OCI-M2 (cell line): ENCODE data around the gene CLEC16A.

Experiments
- DNase-seq: peaks from one replicate; lab custom pipeline; 2025; ENCODE audit not compliant: unreplicated experiment; lab: John Stamatoyannopoulos, UW

CLEC16A gene

DNA sequence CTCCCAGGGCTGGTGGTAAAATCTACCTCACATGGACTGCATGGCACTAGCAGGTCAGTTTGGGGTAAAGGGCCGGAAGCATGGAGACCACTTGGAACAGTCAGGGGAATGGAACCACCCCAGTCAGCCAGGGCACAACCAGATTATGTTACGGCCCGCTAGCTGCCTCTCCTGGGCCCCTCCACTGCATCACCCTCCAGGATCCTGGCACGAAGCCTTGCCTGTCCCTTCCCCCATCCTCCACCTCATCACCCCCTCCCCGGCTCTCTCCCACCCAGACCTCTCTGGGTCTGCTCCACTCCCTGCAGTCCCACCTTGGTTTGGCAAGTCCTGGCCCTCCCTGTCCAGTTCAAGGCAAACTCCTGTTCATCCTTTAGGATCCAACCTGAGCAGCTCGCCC, 91.7 kb downstream of the CLEC16A start:
- DNase-seq = no peak

- DNase-seq = no peak
Measured at GRCh38 chr16:11036868-11037410, 92.6 kb downstream of the CLEC16A start.

DNA sequence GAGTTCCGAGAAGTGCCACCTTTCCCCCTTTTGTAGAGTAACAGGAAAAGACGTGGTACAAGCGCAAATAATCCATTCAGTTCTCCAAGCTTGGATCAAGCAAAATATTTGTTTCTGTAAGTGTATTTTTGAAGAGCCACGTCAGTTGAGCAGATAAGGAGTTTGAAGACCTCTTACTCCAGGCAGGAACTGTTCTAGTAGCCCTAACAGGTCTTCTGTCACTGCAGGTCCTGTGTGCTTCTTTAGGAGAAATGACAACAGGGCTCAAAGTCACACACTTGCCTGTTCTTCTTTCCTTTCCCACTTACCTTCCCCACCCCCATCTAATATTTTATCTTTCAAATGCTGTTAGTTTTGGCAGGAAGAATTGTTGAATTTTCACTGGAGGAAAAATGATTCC, 93.9 kb downstream of the CLEC16A start:
- DNase-seq = no peak

GRCh38 chr16:11038777-11039176, 94.4 kb downstream of the CLEC16A start:
- no peak for DNase-seq

DNA sequence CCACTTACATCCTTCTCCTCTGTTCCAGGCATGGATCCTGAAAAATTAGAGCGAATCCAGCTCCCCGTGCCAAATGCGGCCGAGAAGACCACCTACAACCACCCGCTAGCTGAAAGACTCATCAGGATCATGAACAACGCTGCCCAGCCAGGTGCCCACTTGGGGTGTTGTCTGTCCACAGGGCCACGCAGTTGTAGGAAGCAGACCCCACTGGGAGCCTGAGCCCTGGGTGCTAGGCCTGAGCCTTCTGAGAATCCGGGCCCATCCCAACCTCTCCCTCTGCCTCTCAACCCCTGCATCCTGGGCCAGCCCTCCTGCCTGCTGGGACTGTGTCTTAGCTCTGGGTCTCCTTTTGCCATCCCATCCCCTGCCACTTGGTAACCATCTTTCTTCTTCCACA, 95.4 kb downstream of the CLEC16A start:
- DNase-seq = no peak

DNA sequence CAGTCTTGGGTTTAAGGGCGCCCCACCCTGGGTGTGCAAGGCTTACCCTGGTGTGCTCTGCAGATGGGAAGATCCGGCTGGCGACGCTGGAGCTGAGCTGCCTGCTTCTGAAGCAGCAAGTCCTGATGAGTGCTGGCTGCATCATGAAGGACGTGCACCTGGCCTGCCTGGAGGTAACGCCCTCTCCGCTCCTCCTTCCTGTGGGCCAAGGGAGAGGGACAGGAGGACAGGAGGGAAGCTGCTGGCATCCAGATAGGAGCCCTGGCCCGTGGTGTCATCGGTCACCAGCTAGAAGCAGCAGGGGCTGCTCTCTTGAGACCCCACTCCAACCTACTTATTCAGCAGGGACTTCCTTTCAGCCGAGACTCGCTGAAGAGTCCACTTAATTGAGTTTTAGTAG, 97.8 kb downstream of the CLEC16A start:
- no peak for DNase-seq

- no peak for DNase-seq
Measured at GRCh38 chr16:11045441-11045840, 101.1 kb downstream of the CLEC16A start.

- DNase-seq = no peak
Measured at GRCh38 chr16:11045846-11046245, 101.5 kb downstream of the CLEC16A start.

DNA sequence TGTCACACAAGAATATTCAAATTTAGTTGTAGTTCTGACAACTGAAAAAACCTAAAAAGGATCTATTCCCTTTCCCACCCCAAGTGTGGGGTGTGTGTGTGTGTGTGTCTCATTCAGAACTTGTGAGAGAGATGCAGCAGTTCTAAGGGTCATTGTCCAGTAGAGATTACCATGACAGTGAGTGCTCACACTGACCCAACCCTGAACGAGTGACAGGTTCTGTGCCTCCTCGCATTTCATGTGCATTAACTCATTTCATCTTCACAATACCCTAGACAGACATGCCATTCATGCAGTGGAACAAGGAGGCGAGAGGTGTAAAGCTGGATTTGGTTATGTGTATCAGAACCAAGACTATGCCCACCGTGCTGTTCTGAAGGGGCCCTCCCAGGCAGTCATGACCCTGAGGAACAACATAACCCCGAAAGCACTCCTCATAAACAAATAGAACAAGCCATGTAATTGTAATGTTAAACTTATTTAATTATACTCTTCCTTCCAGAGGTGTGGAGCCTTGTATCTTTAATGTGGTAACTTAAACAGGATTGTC, 102.1 kb downstream of the CLEC16A start:
- no peak for DNase-seq

DNA sequence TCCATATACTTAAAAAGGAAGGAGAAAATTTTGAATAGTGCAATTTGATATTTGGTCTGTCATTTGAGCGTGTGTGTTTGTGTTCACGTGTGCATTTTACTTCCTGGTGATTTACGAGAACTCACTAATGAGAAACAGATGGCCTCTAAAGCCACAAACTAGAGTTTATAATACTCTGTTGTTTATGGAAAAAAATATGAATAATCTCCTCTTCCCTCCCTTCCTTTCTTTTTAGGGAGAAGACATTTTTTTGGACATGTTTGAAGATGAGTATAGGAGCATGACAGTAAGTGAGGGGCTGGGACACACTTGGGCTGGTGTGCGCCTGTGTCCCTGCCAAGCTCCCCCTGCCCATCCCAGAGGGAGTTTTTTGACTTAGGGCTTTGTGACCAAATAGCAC, 102.7 kb downstream of the CLEC16A start:
- no peak for DNase-seq

DNA sequence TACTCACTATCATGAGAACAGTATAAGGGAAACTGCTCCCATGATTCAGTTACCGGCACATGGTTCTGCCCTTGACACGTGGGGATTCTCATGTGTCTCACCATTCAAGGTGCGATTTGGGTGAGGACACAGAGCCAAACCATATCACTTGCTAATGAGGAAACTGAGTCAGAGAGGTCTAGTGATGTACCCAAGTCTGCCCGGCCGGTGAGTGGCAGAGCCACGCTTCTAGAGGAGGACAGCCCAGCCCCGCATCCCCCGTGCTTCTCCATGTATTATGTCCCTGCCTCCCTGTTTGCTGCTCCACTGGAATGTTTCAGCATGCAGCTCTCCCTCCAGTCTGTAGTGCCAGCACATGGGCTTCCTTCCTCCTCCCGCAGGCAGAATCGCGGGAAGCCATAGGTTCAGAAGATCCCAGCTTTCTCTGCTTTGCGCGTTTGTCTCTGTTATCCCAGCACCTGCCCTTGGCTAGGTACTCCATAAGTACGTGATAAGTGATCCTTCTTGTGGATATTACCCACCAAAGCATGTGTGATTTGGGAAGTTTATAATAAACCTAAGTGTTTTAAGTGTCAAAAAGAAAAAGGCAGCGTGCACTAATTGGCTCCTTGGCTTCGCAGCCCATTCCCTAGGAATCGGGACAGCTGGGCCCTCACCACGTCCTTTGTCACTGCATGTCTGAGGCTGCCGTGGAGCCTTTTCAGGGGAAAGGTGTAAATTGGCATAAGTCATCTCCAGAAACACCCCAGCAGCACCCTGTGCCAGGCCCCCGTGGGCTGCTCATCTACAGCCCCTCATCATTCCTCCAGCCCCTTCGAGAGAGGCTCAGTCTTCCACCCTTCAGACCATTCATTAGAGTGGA, 103.8 kb downstream of the CLEC16A start:
- no peak for DNase-seq

GRCh38 chr16:11049396-11050059, 105.2 kb downstream of the CLEC16A start:
- DNase-seq = no peak

GRCh38 chr16:11050536-11050935, 106.2 kb downstream of the CLEC16A start:
- no peak for DNase-seq

DNA sequence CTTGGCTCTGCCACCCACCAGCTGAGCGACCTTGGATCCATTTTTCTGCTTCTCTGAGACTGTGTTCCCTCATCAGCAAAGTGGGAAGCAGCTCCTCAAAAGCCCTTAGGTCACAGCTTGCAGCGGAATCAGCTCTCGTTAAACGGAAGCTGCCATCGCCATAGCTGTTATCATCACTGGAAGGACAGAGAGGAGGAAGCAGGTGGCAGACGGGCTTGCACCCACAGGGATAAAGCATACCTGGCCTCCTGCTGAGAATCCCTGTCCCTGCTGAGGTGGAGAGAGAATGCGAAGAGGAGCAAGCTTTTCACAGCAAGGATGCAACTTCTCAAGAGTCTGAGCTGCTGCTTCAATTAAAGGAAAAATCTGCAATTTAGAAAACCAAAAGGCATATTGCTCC, 106.6 kb downstream of the CLEC16A start:
- DNase-seq = no peak

GRCh38 chr16:11051430-11051829, 107.1 kb downstream of the CLEC16A start:
- no peak for DNase-seq

DNA sequence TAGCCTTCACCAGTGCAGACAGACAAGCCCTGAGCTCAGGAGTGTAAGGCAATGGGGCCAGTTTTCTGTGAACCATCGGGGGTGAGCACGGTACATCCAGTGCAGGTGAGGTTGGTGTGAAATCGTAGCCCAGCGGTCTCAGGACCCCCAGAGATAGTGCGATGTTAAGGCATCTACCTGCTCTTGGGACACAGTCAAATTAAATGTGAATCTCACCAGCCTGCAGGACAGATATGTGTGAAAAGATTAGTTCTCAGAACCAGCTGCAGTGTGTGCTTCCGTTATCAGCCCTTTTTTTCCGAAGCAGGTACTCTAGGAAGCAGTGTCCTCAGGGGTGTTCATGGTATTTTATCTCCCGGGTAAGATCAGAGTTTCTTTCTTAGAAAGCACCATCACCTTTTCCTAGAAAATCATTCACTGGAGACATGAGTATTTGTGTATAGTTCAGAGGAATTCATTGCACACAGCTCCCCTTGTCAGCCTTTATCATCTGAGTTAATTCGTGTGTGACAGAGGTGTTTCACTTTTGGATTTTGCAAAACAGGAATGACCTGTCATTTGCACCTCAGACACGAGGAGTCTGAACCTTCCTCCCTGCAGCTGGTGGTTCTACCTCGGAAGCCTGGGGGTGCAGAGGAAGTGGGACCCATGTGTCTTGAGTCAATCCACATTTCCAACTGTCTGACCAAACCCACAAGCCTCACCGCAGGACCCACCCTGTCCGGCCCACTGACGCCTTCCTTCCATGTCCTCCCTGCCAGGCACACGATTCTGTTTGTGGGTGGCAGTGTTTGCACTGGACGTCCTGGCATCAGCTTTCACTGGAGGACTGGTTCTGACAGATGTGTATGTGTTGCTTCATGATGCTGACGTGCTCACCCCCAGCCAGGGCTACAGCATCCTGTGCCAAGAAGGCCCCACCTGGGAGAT, 107.8 kb downstream of the CLEC16A start:
- no peak for DNase-seq

GRCh38 chr16:11053916-11054460, 109.6 kb downstream of the CLEC16A start:
- DNase-seq = no peak

GRCh38 chr16:11056090-11056992, 112.0 kb downstream of the CLEC16A start:
- DNase-seq = no peak

DNA sequence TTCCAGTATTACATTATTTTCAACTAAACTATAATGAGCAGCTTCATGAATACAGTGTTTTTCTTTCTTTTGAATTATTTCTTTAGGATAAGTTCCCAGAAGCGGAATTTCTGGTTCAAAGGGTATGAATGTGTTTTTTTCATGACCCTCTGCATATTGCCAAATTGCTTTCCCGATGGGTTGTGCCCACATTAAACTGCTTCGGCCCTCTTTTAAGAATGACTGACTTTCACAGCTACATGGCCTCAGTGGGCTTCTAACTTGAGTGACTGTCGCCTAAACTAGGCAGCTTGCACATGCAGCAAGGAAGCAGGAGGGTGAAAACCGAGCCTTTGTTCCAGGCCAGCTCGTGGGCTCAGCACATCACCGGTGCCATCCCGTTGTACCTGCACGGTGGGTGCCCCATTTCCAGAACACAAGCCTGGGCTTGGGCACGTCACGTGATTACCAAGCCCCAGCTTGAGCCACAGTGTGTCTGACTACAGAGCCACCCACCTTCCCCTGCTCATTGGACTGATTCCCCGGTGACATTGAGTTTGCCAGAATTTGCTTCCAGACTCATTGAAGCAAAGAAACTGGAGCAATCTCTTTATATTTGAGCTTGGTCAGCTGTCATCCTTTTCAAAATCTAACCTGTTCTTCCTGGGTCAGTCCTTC, 112.8 kb downstream of the CLEC16A start:
- DNase-seq = no peak
